HL-60 (cell line): ENCODE results near the gene ELOB.

Source experiments
- DNase-seq, 2 experiments: peaks; one replicate each; pipeline ENCODE4 v3.0.0-alpha.2; 2010 to 2020; ENCODE audit warnings: low read depth in 1 of 2, low spot score in 1 of 2
- H3K27ac ChIP-seq: fragments of 250-450 bp; sonication (Bioruptor Pico); replicated peaks from 2 replicates; pipeline ENCODE4 v1.5.1; 2020; ENCODE audit warnings: mild to moderate bottlenecking, moderate library complexity
- H3K27me3 ChIP-seq: fragments of 250-450 bp; sonication (Bioruptor Pico); 2 replicates; pipeline ENCODE4 v1.5.1; 2021; ENCODE audit warnings: mild to moderate bottlenecking, moderate library complexity; ENCODE audit not compliant: insufficient read depth, poor library complexity, severe bottlenecking
- H3K4me3 ChIP-seq: replicated peaks from 2 replicates; pipeline ENCODE4 v1.5.1; 2011; ENCODE audit warnings: mild to moderate bottlenecking, control low read depth, low read length; ENCODE audit not compliant: insufficient read depth
- CTCF ChIP-seq: IDR thresholded peaks from one replicate; pipeline ENCODE4 v1.5.1; 2011; ENCODE audit warnings: low read length, control low read depth, inconsistent platforms; ENCODE audit not compliant: insufficient read depth
- GABPA ChIP-seq: IDR thresholded peaks from 2 replicates; pipeline ENCODE4 v1.6.1; 2012; ENCODE audit warnings: low read depth
- POLR2AphosphoS5 ChIP-seq: IDR thresholded peaks from 2 replicates; pipeline ENCODE4 v1.6.1; 2012; ENCODE audit warnings: low read depth
- REST ChIP-seq: IDR thresholded peaks from 2 replicates; pipeline ENCODE4 v1.6.1; 2012; ENCODE audit warnings: low read depth; ENCODE audit not compliant: insufficient replicate concordance
- SPI1 ChIP-seq: IDR thresholded peaks from 2 replicates; pipeline ENCODE4 v1.6.1; 2012; ENCODE audit warnings: low read depth, mild to moderate bottlenecking, borderline replicate concordance

Gene ELOB

GRCh38 chr16:2785101-2785991, 8.3 kb upstream of the ELOB start:
- TF ChIP-seq CTCF (no peak), GABPA (no peak), POLR2AphosphoS5 (no peak)
- Histone ChIP-seq H3K4me3 (peak overlapping the region; percentile 7), H3K27me3 (peaks cover 21% of the 10 kb centered on the region), H3K27ac (no peak overlapping the region)
- DNase-seq = no peak

GRCh38 chr16:2784358-2785100, 7.4 kb upstream of the ELOB start:
- Histone ChIP-seq H3K27me3 (peaks cover 20% of the 10 kb centered on the region), H3K27ac (no peak overlapping the region), H3K4me3 (no peak overlapping the region)
- no peak for TF ChIP-seq CTCF
- no peak for TF ChIP-seq REST
- no peak for TF ChIP-seq POLR2AphosphoS5
- no peak for TF ChIP-seq GABPA
- no peak for TF ChIP-seq SPI1
- DNase-seq = no peak

GRCh38 chr16:2783581-2784357, 6.7 kb upstream of the ELOB start:
- DNase-seq = no peak
- H3K4me3 ChIP-seq = no peak overlapping the region
- H3K27ac ChIP-seq = no peak overlapping the region
- TF ChIP-seq REST (no peak), SPI1 (no peak), CTCF (no peak), POLR2AphosphoS5 (no peak), GABPA (no peak)
- peaks cover 20% of the 10 kb centered on the region for H3K27me3 ChIP-seq
